GM06990 (cell line): ENCODE data around the gene THRAP3.
"Not testable (repeated sequence)": the region's sequence is repeated elsewhere in the genome, so short reads cannot be mapped to it uniquely, and the experiment has no call there.

Experiments used
- DNase-seq: peaks from one replicate; pipeline ENCODE4 v3.0.0-alpha.2; 2011; ENCODE audit not compliant: insufficient read length; ENCODE audit errors: extremely low read depth
- H3K27me3 ChIP-seq: replicated peaks from 2 replicates; pipeline ENCODE4 v1.6.0; 2011; ENCODE audit warnings: low read length; ENCODE audit not compliant: control insufficient read depth, insufficient read depth
- H3K36me3 ChIP-seq: 2 replicates; pipeline ENCODE4 v1.5.1; 2011; ENCODE audit warnings: low read length; ENCODE audit not compliant: control insufficient read depth, insufficient read depth
- H3K4me3 ChIP-seq: replicated peaks from 2 replicates; pipeline ENCODE4 v1.5.1; 2011; ENCODE audit warnings: low read depth, mild to moderate bottlenecking, control low read depth, low read length
- TF ChIP-seq, protein P1 (sequence below): IDR thresholded peaks from 2 replicates; pipeline ENCODE4 v1.5.1; 2011; ENCODE audit warnings: low read length, control low read depth, mild to moderate bottlenecking, inconsistent platforms; ENCODE audit not compliant: insufficient read depth, poor library complexity, severe bottlenecking

THRAP3 gene

DNA sequence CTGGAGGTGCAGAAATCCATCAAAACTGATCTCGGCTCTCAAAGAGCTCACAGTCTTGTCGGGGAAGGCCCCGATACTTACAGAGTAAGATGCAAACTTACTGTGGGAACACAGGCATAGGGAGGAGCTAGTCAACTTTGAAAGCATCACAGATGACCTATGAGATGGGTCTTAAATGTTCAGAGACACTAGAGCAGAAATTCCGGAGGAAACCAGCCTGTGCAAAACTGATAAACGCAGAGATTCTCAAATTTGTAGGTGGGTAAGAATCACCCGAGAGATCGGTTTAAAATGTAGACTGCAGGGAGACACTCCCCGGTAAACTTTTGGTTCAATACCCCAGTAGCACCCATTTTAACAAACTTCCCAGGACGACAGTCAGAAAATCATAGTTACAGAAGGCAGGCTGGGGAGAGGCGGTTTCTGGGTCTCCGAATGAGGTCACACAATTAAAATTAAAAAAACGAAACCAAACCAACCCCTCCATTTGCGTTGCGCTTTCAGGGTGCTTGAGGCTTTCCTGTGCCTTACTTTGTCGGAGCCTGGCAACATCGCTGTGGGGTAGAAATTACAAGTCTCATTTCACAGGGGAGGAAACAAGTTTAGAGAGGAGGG lies 755 bp upstream of the THRAP3 start:
- no peaks in the 10 kb centered on the region for H3K27me3 ChIP-seq
- TF ChIP-seq, protein P1, sequence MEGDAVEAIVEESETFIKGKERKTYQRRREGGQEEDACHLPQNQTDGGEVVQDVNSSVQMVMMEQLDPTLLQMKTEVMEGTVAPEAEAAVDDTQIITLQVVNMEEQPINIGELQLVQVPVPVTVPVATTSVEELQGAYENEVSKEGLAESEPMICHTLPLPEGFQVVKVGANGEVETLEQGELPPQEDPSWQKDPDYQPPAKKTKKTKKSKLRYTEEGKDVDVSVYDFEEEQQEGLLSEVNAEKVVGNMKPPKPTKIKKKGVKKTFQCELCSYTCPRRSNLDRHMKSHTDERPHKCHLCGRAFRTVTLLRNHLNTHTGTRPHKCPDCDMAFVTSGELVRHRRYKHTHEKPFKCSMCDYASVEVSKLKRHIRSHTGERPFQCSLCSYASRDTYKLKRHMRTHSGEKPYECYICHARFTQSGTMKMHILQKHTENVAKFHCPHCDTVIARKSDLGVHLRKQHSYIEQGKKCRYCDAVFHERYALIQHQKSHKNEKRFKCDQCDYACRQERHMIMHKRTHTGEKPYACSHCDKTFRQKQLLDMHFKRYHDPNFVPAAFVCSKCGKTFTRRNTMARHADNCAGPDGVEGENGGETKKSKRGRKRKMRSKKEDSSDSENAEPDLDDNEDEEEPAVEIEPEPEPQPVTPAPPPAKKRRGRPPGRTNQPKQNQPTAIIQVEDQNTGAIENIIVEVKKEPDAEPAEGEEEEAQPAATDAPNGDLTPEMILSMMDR = no peak
- peak overlapping the region; percentile 70 for H3K4me3 ChIP-seq
- no peaks in the 10 kb centered on the region; the same call in none of the 2 replicates for H3K36me3 ChIP-seq
- peak; percentile 48 for DNase-seq

DNA sequence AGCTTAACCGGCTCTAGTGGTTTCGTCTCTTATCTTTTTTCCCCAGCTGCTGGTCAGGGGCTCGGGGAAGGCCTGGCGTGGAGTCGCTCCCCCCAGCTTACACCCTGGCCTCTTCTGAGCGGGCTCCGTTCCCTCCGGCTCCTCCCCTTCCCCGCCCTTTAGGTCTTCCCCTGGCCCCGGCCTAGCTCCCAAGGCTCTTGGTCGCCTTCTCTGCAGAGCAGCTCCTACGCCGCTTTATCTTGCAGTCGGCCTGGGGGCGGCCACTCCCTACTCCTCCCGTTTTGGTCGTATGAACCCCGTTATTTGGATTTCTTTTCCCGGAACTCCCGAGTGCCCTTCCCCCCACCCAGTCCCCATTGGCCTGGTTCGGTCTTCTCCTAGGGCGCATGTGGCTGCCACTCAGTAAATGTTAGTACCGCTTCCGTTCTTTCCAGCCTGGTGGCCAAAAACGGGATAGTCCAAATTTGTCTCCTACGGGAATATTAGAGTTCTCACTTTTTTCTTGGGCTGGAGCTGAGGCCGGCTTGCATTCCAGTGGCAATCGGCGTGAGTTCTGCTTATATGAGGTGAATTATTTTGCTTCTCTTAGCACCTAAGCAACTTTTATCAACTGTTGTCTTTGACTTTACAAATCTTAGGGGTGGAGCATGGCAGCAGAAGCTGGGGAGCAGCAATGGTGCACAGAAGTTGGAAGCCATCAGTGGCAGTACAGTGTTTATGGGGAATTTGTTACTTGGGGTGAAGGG lies 467 bp downstream of the THRAP3 start:
- Histone ChIP-seq H3K4me3 (peak overlapping the region; percentile 78), H3K27me3 (no peaks in the 10 kb centered on the region), H3K36me3 (no peaks in the 10 kb centered on the region; the same call in none of the 2 replicates)
- no peak for DNase-seq
- TF ChIP-seq, protein P1 = no peak

DNA sequence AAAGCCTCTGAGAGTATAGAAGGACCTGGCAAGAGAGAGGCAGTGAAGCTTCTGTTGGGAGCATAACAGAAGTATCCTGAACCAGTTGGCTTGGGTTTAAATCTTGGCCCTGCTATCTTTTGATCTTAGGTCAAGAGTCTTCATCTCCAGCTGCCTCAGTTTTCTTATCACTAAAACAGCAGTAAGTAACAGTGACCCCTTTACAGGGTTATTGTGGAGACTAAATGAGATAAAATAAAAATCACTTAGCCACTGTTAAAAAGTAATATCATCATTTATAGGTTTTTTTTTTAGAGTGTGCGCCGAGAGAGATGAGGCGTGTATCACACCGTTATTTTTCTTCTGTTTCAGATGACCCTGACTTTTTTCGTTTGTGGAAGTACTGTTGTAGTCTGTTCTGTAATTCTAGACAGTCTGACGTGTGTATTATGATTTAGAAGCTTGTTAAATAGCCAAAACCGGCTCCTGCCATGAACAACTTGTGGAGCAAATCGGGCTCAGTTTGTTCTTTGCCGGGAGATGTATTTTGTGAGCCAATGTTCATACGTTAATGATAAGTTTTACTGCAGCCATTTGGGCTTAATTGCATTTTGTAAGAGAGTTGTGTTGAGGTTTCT lies 1.1 kb downstream of the THRAP3 start:
- TF ChIP-seq, protein P1 = no peak
- Histone ChIP-seq H3K36me3 (no peaks in the 10 kb centered on the region; the same call in none of the 2 replicates), H3K4me3 (peak overlapping the region; percentile 78), H3K27me3 (no peaks in the 10 kb centered on the region)
- no peak for DNase-seq

DNA sequence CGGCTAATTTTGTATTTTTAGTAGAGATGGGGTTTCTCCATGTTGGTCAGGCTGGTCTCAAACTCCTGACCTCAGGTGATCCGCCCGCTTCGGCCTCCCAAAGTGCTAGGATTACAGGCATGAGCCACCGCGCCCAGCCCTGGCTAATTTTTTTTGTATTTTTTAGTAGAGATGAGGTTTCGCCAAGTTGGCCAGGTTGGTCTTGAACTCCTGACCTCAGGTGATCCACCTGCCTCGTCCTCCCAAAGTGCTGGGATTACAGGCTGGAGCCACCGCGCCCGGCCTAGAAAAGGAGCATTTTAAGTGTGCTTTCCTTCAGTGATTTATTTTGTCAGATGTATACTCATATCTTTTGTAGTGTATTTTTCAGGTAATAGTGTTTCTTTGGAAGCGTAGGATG lies 6.0 kb downstream of the THRAP3 start:
- not testable (repeated sequence) for DNase-seq, H3K4me3 ChIP-seq, H3K36me3 ChIP-seq, H3K27me3 ChIP-seq

DNA sequence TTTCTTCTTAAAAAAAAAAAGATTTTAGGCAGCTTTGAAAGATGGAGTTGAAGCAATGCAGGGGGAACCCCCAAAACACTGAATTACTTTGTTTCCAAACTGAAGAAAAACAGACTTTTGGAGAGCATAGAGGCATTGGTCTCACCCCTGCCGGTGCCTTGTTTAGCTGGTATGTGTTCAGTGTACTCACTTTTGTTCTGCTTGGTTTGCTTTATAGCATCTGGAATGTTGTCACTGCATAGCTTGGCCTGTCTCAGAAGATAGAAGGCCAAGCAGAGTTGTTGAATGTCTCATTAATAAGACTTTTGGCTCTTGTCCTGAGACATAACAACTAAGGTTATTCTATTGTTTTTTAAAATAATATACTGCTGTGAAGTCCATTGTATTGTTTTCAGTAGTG lies 6.9 kb downstream of the THRAP3 start:
- TF ChIP-seq, protein P1 = no peak
- no peak for DNase-seq
- no peak overlapping the region for H3K4me3 ChIP-seq
- H3K27me3 ChIP-seq = no peaks in the 10 kb centered on the region
- no peaks in the 10 kb centered on the region; the same call in none of the 2 replicates for H3K36me3 ChIP-seq
